Stimulated activated CD8-positive, alpha-beta memory T cell treated with anti-CD3 and anti-CD28 coated beads, Interleukin-12 subunit alpha, Interleukin-12 subunit beta, amount 100 ng/mL, for 1 hour (primary cell): Measurements from ENCODE around the gene TJP2.

Experiments
- DNase-seq: peaks from one replicate; pipeline ENCODE4 v3.0.0-alpha.2; 2020; ENCODE audit warnings: low read depth

The TJP2 gene

DNA sequence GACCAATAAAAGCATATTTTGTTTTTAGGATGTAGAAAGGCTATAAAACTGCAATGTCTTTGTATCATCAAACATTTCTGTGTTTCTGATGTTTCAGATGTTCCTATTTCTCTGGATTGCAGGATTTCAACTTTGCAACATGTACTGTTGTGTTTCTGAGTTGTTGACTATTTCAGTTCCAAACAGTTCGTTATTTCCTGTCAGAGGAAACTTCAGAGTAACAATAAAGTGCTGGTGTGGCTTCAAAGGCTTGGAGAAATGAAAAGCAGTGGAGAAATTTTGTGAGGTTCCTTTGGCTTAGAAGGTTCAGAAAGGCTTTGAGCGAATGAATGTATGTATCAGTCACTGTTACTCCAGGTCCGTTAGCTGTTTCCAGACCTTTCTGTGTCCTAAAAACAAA lies 17.2 kb downstream of the TJP2 start:
- no peak for DNase-seq

DNA sequence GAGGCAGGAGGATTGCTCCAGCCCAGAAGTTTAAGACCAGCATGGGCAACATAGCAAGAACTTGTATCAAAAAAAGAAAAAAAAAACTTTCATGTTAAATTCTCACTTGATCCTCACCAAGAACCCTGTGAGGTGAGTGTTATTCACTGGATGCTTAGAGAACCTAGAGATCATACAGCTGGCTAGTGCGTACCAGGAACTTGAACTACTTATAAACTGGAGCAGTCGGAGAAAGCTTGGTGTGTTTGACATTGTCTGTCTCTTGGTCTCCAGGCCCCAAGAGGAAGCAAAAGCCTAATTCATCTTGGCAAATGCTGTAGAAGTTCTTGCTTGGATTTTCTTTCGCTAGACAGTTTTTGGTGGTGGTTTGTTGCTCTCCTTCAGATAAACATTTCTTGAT lies 18.1 kb downstream of the TJP2 start:
- DNase-seq = no peak

DNA sequence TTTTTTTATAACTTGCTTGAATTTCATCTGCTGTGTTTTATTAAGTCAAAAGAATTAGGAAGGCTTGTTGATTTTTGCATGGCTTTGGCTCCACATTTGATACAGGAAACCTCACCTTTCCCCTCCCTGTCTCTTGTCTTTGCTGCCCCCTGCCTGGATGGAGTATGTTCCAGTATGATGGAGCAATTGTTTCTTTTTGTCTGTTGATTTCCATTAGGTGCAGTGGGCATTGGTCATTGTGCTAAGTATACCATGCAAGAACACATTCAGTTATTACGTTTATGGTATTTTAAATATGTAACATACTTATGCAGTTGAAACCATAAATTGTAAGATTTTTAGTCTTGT lies 19.6 kb downstream of the TJP2 start:
- DNase-seq = no peak

DNA sequence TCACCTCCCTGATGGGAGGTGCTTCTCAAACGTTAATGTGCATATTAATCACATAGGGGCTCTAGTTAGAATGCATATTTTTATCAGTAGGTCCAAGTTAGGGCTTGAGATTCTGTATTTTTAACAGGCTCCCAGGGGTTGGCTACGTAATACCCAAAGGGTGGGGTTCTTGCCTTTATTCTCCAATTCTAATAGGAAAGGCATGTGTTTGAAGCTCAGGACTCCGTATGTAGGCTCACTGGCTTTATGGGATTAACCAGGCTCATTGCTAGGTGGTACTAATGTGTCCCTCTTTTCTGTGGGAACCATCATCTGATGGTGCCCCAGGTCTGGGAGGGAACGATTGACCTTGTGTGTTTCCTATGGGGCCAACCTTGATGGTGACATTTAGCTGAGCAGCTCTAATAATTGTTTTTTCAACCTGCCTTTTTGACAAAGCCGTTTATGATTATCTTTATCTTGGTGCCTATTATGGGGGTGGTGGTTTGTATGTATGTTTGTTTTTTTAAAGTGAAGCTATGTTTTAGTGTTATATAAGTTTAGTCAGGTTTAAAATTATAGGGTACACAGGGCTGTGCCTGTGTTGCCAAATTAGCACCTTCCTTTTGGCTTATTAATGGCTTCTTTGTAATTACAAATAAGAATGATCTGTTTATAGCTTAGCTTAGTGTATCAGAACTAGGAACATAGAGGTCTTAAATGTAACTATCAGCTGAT lies 20.8 kb downstream of the TJP2 start:
- no peak for DNase-seq

DNA sequence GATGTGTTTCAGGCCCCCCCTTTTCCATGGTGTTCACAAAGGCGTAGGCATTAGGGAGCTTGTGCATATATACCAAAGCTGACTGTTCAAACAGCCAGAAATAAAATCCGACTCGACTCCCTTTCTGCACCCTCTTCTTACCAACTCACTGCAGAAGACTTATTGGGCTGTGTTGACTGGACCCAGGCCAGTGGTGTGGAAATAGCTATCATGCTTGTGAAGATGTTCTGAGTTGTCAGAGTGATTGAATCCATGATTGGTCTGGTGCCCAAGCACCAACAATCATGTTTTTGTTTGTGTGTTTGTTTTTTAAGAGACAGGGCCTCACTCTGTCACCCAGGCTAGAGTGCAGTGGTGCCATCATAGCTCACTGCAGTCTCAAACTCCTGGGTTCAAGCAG lies 21.6 kb downstream of the TJP2 start:
- DNase-seq = no peak

DNA sequence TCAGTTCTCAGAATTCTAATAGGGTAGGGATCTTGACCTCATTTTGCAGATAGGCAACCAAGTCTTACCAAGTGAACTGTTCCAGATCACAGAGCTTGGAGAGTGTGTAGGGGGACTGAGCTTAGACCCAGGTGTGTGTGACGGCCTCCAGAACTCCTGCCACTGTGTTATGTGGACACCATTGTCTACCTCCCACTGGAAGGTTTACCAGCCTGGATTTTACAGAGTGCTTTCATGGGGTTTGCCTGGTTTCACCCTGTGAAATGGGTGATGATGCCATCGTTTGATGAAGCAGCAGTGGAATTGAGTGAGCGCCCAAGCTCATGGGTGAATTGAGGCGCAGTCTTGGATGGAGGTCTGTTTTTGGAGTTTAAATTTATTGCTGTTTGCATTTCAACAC lies 23.6 kb downstream of the TJP2 start:
- DNase-seq = no peak

DNA sequence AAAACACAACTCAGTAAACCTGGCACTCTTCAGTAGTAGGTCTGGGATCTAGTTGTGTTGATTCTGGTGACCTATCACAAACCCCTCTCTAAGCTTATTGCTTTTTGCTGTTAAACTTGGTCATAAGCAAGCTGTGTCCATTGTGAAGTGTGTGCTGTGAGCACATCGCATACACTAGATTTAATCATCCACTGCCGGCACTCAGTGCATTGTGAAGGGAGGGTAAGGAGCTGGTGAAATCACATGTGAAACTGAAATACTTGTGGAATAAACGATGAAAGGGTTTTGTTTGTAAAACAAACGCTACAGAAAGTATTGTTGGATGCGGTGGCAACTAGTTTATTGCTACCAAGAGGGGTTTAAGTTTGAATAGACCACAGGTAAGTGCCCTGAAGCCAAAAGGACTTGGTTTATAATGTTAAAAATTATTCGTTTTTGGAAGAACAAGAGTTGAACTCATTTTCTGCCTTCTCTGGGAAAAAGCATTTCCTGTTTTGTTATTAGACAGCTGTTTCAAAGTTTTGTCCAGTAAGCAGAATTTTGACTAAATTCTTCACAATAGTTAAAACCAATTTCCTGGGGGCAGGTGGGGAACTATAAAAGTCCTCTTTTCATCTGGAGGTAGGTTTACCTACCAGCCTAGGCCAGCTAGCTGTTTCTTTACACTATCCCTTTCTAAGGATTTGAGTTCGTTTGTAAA lies 24.6 kb downstream of the TJP2 start:
- no peak for DNase-seq

DNA sequence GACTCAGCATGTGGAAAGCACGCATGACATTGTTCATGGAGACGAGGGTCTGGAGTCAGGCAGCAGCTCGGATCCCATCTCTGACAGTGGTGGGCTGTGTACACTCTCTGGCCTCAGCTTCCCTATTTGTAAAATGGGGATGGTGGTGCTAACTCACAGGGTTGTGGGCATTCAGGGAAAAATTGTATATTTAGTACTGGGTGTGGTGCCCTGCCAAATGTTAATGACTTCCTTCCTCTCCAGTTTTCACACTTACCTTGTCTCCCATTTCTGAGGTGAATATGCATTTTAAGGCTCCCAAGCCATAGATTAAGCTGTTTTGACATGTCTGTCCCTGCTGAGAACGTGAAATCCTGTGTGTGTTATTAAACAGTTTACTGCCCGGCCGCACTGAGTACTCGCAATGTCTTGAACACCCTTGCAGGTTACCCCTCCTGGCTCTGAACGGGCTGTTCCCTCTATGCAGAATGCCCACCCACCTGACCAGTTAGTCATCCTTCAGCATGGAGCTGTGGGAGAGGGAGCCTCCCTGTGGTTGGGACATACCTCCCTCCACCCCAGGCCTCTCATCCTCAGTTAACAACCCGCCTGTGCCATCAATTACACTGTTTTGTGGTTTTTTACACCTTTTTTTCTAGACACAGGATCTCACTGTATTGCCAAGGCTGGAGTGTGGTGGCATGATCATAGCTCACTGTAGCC lies 25.8 kb downstream of the TJP2 start:
- DNase-seq = no peak

DNA sequence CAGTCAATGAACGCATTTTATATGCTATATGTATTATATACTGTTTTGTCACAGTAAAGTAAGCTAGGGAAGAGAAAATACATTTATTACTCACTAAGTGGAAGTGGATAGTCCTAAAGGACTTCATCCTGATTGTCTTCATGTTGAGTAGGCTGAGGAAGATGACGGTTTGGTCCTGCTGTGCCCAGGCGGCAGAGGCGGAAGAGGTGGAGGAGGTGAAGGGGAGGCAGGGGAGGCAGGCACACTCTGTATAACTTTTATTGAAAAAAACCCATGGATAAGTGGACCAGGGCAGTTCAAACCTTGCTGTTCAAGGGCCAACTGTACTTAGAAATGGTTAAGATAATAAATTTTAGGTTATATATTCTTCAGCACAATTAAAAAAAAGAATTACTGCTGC lies 28.5 kb downstream of the TJP2 start:
- no peak for DNase-seq

DNA sequence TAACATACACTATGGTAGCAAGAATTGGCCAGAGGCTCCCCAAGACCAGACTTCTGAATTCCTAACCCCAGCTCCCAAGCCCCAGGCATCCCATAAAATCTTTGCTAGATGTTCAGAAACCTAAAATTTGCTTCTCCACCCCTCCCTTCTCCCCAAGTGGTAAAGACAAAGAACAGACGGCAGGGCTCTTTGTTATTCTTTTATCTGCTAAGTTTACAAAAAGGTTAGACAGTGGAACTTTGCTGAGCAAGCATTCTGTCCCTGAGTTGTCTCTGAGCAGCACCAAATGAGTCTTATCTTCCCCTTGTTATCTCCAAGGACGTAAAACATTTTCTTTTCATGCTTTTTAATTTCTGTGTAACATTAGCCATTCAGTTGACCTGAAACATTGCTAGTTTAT lies 30.2 kb downstream of the TJP2 start:
- DNase-seq = no peak

DNA sequence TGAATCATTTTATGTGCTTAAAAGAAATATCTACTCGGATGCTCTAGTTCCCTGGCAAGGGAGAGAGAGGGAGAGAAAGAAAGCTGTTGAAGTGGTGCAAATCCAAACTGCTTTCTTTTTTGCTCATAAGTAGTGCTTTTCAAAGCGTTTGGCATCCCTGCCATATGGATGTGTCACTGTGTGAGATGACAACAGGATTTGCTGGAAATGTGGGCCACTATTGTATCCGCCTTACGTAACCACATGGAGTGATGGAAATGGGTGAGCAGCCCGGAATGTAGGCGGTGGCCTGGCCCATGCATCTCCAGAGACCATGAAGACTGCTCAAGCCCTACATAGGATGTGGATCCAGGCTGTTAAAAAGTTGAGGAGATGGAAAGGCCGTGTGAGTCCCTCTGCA lies 30.8 kb downstream of the TJP2 start:
- DNase-seq = no peak

DNA sequence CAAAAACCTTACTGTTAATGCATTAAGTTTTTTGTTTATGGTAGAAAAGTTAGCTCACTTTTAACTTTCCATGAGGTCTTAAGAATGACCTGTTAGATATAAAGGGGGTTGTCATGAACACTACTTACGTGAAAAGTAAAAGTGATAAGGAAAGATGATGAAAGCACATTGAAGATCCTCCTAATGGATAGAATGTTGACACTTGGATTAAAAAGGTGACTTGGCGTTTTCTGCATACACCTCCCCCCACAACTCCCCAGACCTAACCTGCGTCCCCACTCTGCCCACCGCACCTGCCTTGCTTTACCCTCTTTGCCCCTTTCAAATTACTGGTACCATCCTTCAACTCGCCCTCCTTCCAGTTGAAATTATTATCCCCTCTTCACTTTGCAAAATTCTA lies 32.0 kb downstream of the TJP2 start:
- no peak for DNase-seq

DNA sequence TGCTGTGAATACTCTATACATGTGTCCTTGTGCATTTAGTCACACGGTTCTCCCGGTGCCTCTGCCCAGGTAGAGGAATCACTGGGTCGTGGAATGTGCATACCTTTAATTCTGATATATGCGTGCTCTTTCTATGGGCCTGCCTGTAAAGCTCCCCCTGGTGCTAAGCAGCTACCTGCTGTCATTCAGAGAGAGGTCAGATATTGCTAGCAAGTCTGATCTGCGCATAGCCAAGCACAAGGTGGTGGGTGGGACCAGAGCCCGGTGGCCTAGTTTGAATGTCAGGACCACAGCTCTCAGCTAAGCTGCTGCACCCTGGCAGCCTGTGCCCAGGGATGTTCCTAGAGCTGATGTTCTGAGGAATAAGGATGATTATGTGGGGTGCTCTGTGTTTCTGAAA lies 33.4 kb downstream of the TJP2 start:
- no peak for DNase-seq

DNA sequence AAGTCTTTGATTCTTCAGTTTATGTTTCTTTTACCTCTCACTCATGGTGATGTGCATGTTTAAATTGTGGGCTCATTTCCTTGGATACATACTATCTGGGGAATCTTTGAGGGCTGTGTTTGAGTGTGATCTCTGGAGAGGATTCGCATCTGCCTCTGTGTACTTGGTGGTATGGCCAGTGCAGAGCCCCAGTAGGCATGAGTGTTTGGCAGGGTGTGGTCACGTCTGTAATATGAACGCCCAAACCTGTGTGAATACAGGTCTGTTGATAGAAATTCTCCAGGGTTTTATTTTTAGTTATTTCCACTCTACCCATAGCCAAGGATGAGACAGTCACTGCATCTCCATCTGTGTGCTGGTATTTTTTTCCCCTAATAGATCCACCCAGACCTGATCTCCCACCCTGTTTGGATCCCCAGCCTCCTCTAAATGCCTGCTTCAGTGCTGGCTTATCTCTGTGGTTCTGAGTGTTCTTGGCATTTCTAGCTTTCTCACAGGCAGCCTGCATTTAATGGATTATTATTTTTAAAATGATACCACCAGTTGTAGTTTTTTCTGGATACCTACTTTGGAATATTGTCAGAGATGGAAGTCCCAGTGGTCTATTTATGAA lies 37.5 kb downstream of the TJP2 start:
- DNase-seq = no peak

DNA sequence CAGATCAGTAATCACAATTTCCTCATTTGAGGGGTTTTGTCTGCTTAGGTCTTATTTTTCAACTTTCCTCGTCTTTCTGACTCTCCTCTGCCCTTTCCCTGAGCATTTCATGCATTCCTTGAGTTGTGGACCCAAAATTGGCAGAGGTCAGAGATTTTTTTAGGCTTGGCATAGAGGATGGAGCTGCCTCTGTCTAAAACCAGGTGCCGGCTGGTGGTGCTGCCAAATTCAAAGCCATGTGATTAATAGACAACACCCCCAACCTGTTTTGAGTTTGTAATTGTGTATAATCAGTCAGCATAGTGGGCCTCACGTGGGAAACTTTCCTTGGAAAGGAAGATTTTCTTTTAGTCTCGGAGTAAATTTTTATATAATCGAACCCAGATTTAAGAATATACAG lies 39.6 kb downstream of the TJP2 start:
- DNase-seq = no peak

DNA sequence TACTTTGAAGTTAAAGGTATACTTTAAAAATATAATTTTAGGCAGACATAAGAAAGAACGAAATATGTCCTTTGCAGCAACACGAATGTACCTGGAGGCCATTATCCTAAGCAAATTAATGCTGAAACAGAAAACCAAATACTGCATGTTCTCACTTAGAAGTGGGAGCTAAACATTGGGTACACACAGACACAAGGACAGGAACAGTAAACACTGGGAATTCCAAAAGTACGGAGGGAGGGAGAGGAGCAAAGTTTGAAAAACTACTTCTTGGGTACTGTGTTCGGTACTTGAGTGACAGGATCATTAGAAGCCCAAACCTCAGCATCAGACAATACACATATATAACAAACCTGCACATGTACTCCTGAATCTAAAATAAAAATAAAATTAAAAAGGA lies 40.9 kb downstream of the TJP2 start:
- DNase-seq = no peak

DNA sequence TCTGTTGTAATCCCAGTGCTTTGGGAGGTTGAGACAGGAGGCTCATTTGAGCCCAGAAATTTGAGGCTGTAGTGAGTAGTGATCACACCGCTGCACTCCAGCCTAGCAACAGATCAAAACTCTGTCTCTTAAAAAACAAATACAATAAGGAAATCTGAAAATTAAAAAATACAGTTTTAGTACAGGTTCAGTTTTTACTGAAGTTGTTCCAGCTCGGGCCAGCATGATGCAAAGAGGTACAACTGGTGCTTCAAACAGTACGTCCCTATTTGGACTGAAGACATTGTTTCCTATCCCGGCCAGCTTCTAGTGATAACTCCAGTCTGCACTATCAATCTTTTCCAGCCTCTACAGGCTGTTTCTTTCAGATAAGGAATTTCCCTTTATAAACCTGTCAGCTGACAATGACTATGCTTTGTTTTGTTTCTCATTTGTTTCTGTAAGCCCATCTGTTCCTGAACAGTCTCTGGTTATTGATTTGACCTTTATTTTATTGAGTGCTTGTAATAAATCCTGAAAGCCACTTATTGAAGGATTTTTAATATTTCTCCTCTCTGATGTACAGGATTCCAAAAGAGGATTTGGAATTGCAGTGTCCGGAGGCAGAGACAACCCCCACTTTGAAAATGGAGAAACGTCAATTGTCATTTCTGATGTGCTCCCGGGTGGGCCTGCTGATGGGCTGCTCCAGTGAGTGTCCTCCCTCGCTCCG lies 41.9 kb downstream of the TJP2 start:
- no peak for DNase-seq

DNA sequence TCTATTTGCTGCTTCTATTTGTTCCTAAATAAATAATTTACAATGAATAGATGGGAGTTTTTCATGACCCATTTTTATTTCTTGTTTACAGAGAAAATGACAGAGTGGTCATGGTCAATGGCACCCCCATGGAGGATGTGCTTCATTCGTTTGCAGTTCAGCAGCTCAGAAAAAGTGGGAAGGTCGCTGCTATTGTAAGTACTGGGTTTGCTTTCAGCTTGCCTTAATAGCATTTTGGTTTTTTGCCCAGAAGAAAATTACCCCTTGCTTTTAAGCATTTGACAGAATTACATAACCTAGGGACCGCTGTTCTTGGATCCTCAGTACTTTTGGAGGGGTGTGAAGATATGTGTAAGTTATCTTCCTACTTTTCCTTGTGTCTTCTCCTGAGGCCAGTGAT lies 44.1 kb downstream of the TJP2 start:
- no peak for DNase-seq

DNA sequence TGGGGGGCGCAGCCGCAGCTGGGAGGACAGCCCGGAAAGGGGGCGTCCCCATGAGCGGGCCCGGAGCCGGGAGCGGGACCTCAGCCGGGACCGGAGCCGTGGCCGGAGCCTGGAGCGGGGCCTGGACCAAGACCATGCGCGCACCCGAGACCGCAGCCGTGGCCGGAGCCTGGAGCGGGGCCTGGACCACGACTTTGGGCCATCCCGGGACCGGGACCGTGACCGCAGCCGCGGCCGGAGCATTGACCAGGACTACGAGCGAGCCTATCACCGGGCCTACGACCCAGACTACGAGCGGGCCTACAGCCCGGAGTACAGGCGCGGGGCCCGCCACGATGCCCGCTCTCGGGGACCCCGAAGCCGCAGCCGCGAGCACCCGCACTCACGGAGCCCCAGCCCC lies 47.0 kb downstream of the TJP2 start:
- DNase-seq = no peak

DNA sequence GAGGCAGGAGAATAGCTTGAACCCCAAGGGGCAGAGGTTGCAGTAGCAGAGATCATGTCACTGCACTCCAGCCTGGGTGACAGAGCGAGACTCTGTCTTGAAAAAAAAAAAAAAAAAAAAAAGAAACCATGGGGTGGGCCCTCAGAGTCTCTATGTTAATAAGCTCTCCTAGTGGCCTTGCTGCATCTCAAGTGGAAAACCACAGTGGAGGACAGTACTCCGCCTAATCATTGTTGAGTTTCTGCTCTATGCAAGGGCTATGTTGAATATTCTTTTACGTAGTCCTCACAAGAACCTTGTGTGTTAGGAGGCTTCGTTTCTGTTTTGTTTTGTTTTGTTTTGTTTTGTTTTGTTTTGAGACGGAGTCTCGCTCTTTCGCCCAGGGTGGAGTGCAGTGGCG lies 48.9 kb downstream of the TJP2 start:
- no peak for DNase-seq

DNA sequence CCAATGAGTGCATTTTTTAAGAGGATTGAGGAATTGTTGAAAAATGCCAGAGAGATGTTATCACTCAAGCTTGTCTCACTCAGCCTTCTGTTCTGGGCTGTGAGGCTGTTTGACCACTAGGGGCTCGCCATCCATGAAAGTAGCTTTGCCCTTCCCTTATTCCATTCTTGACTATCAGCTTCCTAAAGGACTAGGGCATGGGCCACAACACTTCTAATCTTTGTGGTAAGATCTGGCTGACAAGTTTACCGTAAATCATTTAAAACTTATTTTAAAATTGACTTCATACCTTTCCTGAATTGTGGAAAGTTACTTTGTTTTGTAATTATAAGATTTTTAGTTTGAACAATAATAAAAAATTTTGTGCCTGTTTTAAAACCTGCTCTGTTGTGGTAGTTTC lies 49.5 kb downstream of the TJP2 start:
- DNase-seq = no peak

DNA sequence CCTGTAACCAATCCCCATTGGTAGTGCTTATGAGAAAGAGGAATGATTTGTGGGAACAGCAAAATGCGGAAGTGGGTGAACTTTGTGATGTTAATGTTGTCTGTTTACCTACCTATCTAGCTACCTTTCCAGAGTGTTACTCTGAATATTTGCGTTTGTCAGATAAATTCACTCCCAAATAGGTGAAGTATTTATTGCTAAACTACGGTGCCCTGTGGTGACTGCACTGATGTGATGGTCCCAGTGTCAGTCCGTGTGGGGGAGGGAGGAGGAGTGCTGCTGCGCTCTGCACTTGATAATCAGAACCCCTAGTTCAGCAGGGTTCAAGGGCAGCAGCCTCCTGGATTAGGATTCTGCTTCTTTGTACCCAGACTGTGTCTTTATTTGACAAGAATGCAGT lies 55.3 kb downstream of the TJP2 start:
- no peak for DNase-seq

DNA sequence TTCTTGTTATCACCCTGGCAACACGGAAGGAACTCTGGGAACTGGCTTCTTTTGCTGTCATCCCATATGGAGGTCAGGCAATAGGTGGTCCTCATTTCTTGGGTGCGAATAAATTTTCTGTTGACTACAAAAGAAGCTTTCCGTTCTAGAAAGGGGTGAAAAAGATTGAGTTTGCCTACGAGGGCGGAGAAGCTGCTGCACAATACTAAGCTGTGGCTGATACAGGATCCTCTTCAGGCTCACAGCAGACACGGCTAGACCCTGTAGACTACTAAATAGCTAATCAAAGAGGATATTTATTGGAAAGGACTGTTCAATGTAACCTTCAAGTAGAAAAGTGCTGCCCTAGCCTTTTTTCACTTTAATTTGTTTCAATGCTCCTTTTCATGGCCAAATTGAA lies 58.1 kb downstream of the TJP2 start:
- no peak for DNase-seq
